Activated T-helper 9 cell treated with anti-CD3 and anti-CD28 coated beads, Interleukin-2, amount 50 U/mL, for 16 hours (primary cell): ENCODE results near the gene DUSP22.

Source experiments
- DNase-seq: peaks from one replicate; pipeline ENCODE4 v3.0.0-alpha.2; 2020; ENCODE audit warnings: low read depth

Gene DUSP22

GRCh38 chr6:352474-352873 is 60.2 kb downstream of the DUSP22 start:
- DNase-seq, result no peak

GRCh38 chr6:352896-353470 is 60.7 kb downstream of the DUSP22 start:
- no peak for DNase-seq

GRCh38 chr6:353642-354614 is 61.6 kb downstream of the DUSP22 start:
- no peak for DNase-seq

GRCh38 chr6:354631-355280 is 62.5 kb downstream of the DUSP22 start:
- no peak for DNase-seq

- no peak for DNase-seq
Observed at GRCh38 chr6:355373-356208, 63.3 kb downstream of the DUSP22 start.

GRCh38 chr6:356828-357251 is 64.6 kb downstream of the DUSP22 start:
- no peak for DNase-seq

GRCh38 chr6:357261-357790 is 65.0 kb downstream of the DUSP22 start:
- no peak for DNase-seq

- DNase-seq, result no peak
Observed at GRCh38 chr6:357791-358341, 65.6 kb downstream of the DUSP22 start.

GRCh38 chr6:358432-358831 is 66.1 kb downstream of the DUSP22 start:
- DNase-seq, result no peak

- no peak for DNase-seq
Observed at GRCh38 chr6:358847-359246, 66.6 kb downstream of the DUSP22 start.

- DNase-seq, result no peak
Observed at GRCh38 chr6:359261-360035, 67.2 kb downstream of the DUSP22 start.

- DNase-seq, result no peak
Observed at GRCh38 chr6:360349-360748, 68.1 kb downstream of the DUSP22 start.

GRCh38 chr6:360764-361373 is 68.6 kb downstream of the DUSP22 start:
- no peak for DNase-seq

GRCh38 chr6:361411-362132 is 69.3 kb downstream of the DUSP22 start:
- no peak for DNase-seq

GRCh38 chr6:362231-362923 is 70.1 kb downstream of the DUSP22 start:
- no peak for DNase-seq

GRCh38 chr6:362924-363249 is 70.6 kb downstream of the DUSP22 start:
- no peak for DNase-seq

GRCh38 chr6:363291-363690 is 71.0 kb downstream of the DUSP22 start:
- DNase-seq, result no peak

GRCh38 chr6:363909-364308 is 71.6 kb downstream of the DUSP22 start:
- DNase-seq, result no peak
